K562 treated with DMSO at 1 percent for 12 hours (cell line): ENCODE measurements around the gene ZNF862. TPM values are rescaled to one million over a fixed set of nuclear protein-coding genes. Genes with fewer than 3 reads are reported as not detected.

Source experiments
- total RNA-seq: library from RNA; unstranded; fragments of 300-600 nt; gene quantifications from 2 replicates; pipeline ENCODE4 v1.2.3, GENCODE V29; 2022; ENCODE audit not compliant: insufficient read depth

The ZNF862 gene
- 2.3 and 8.3 TPM in 2 replicates for total RNA-seq

DNA sequence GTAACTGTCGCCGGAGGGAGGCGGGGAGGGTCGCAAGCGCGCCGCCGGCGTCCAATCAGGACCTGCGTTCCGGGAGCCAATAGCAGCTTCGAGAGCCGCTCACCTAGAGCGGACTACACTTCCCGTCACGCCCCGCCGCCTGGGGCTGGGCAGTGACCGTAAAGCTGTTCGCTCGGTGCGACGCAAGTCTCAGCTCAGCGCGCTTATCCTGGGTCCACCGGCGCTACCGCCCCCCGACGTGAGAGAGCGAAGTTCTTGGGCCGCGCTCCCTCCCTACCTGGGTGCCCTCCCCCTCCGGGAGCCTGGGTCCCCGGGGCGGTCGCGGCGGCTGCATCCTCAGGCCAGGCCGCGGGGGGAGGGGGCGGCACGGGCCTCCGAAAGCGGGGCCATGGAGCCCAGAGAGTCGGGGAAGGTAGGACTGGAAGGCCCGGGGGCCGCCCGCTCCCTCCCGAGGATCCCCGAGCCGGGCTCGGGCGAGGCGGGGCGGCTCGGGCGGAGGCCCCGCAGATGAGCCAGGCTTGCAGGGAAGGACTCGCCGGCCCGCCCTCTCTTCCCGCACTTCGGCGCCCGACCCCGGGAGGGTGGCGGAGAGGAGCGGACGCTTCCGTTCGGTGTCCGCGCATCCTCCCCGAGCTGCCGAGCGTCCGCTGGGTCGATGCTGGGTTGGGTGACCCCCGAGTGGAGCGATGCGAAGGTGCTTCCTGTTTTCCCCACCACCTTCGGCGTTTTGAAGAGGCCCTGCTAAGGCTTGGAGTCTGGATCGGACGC is at the start of gene ZNF862:
ZNF862 (plus strand) TSS at position 152 of the 768 bp plus-strand sequence; CDS start at position 389, 237 bp downstream.

GRCh38 chr7:149873074-149873969 is 35.1 kb downstream of the ZNF862 start, which contains the start of gene ATP6V0E2:
Gene ATP6V0E2 (plus strand): TSS chr7:149873969. CDS start chr7:149874066, 97 bp downstream.

Other genes starting within 250 kb of the ZNF862 start
- gene ZNF467, start 64.8 kb upstream of the ZNF862 start, total RNA-seq: 10.0 and 11.4 TPM in 2 replicates
- 24.9 and 32.9 TPM in 2 replicates for gene ATP6V0E2, start 35.6 kb downstream of the ZNF862 start, total RNA-seq